Measurements from ENCODE around the gene SLC1A1.

GRCh38 chr9:4494332-4494731 lies 4.1 kb downstream of the SLC1A1 start:
- no peak for TF ChIP-seq POLR2AphosphoS5 (IDR thresholded peaks at IDR 0.05; ENCODE audit: borderline replicate concordance, low read depth, low read length)
- no peak for TF ChIP-seq EZH2 (IDR thresholded peaks at IDR 0.05)
